IMR-90 (cell line): ENCODE data around the gene TNN. TPM values are rescaled to one million over a fixed set of nuclear protein-coding genes. Genes with fewer than 3 reads are reported as not detected.

ENCODE experiments used
- ATAC-seq: fragments of 200-7000 bp; cut with Tn5 transposase; 2 replicates; pipeline ENCODE4 v1.9.1; 2020; ENCODE audit warnings: low read depth, mild to moderate bottlenecking, moderate library complexity
- BruUV-seq: library from RNA; stranded (reverse); fragments of 400-500 nt; replicated peaks from 2 replicates; lab custom pipeline; 2021; lab: Mats Ljungman, UMichigan
- CTCF ChIA-PET: fragments of 300-600 bp; formaldehyde crosslinking; extraction: SDS; loops from one replicate; lab custom pipeline; 2021; ENCODE audit warnings: antibody characterized with exemption; lab: Yijun Ruan, JAX
- POLR2A ChIA-PET: fragments of 300-600 bp; sonication (Branson Sonifier 250); formaldehyde crosslinking; loops from one replicate; lab custom pipeline; 2022; ENCODE audit warnings: antibody characterized with exemption; ENCODE audit not compliant: unreplicated experiment; lab: Charles Lee
- DNase-seq: peaks from one replicate; pipeline ENCODE4 v3.0.0; 2013
- H2AFZ ChIP-seq: replicated peaks from 2 replicates; pipeline ENCODE3; 2013; ENCODE audit warnings: low read length, mild to moderate bottlenecking; ENCODE audit not compliant: poor library complexity
- H2AK5ac ChIP-seq: 2 replicates; pipeline ENCODE4 v1.6.1; 2013; ENCODE audit warnings: low read depth, low read length, inconsistent platforms
- H2AK9ac ChIP-seq: replicated peaks from 2 replicates; pipeline ENCODE3; 2013; ENCODE audit warnings: mild to moderate bottlenecking, low read depth, low read length, moderate library complexity; ENCODE audit not compliant: poor library complexity
- H2BK120ac ChIP-seq: 2 replicates; pipeline ENCODE4 v1.6.1; 2013; ENCODE audit warnings: low read depth, low read length, inconsistent platforms
- H2BK15ac ChIP-seq: 3 replicates; pipeline ENCODE4 v1.6.1; 2013; ENCODE audit warnings: low read depth, low read length, inconsistent platforms
- H2BK20ac ChIP-seq: 2 replicates; pipeline ENCODE4 v1.6.1; 2013; ENCODE audit warnings: low read depth, mild to moderate bottlenecking, inconsistent platforms, low read length, moderate library complexity
- H2BK5ac ChIP-seq: 2 replicates; pipeline ENCODE4 v1.6.1; 2013; ENCODE audit warnings: mild to moderate bottlenecking, low read depth, low read length, inconsistent platforms; ENCODE audit not compliant: poor library complexity, severe bottlenecking
- H3K14ac ChIP-seq: replicated peaks from 2 replicates; pipeline ENCODE4 v1.6.1; 2013; ENCODE audit warnings: low read depth, low read length, inconsistent platforms
- H3K18ac ChIP-seq: 2 replicates; pipeline ENCODE4 v1.6.1; 2013; ENCODE audit warnings: low read depth, low read length, control low read depth
- H3K23ac ChIP-seq: 2 replicates; pipeline ENCODE4 v1.6.1; 2013; ENCODE audit warnings: low read depth, low read length, inconsistent platforms
- H3K27ac ChIP-seq: 2 replicates; pipeline ENCODE4 v1.5.1; 2013; ENCODE audit warnings: mild to moderate bottlenecking, control low read depth, low read length; ENCODE audit not compliant: insufficient read depth
- H3K27me3 ChIP-seq: 2 replicates; pipeline ENCODE4 v1.6.1; 2013; ENCODE audit warnings: low read length; ENCODE audit not compliant: control insufficient read depth, insufficient read depth
- H3K36me3 ChIP-seq: 2 replicates; pipeline ENCODE4 v1.6.1; 2013; ENCODE audit warnings: low read length, mixed read lengths; ENCODE audit not compliant: control insufficient read depth, insufficient read depth
- H3K4ac ChIP-seq: 2 replicates; pipeline ENCODE4 v1.6.1; 2013; ENCODE audit warnings: low read depth, low read length, inconsistent platforms
- H3K4me1 ChIP-seq: 2 replicates; pipeline ENCODE4 v1.6.1; 2013; ENCODE audit warnings: low read length, mixed read lengths; ENCODE audit not compliant: control insufficient read depth, insufficient read depth
- H3K4me2 ChIP-seq: 2 replicates; pipeline ENCODE4 v1.6.1; 2013; ENCODE audit warnings: low read depth, mild to moderate bottlenecking, control low read depth, low read length, moderate library complexity
- H3K4me3 ChIP-seq: 2 replicates; pipeline ENCODE4 v1.5.1; 2013; ENCODE audit warnings: low read depth, mild to moderate bottlenecking, control low read depth, low read length, moderate library complexity; ENCODE audit not compliant: insufficient read depth
- H3K56ac ChIP-seq: 2 replicates; pipeline ENCODE4 v1.6.1; 2013; ENCODE audit warnings: low read length, inconsistent platforms; ENCODE audit not compliant: insufficient read depth; ENCODE audit errors: extremely low read depth
- H3K79me1 ChIP-seq, 2 experiments: 2 replicates each; pipeline ENCODE4 v1.6.1; 2013; ENCODE audit warnings: low read length in 2 of 2, inconsistent platforms in 1 of 2, low read depth in 1 of 2
- H3K9ac ChIP-seq: 2 replicates; pipeline ENCODE4 v1.6.1; 2013; ENCODE audit warnings: low read depth, low read length, control low read depth
- H3K9me1 ChIP-seq: 2 replicates; pipeline ENCODE4 v1.6.1; 2013; ENCODE audit warnings: low read length, inconsistent platforms; ENCODE audit not compliant: insufficient read depth
- H3K9me3 ChIP-seq: 2 replicates; pipeline ENCODE4 v1.6.1; 2013; ENCODE audit warnings: low read length; ENCODE audit not compliant: control insufficient read depth, insufficient read depth
- H4K20me1 ChIP-seq: 2 replicates; pipeline ENCODE4 v1.6.1; 2013; ENCODE audit warnings: low read length, inconsistent platforms; ENCODE audit not compliant: insufficient read depth
- H4K5ac ChIP-seq: 2 replicates; pipeline ENCODE4 v1.6.1; 2013; ENCODE audit warnings: mild to moderate bottlenecking, low read depth, low read length, control low read depth
- H4K8ac ChIP-seq, 2 experiments: 2 replicates each; pipeline ENCODE4 v1.6.1; 2013; ENCODE audit warnings: low read depth in 2 of 2, low read length in 2 of 2, control low read depth in 1 of 2, inconsistent platforms in 1 of 2
- H4K91ac ChIP-seq: 2 replicates; pipeline ENCODE4 v1.6.1; 2013; ENCODE audit warnings: low read depth, low read length, inconsistent platforms; ENCODE audit not compliant: insufficient read depth
- BHLHE40 ChIP-seq: fragments of 150-350 bp; IDR thresholded peaks from 2 replicates; pipeline ENCODE4 v1.6.1; 2016; ENCODE audit warnings: mild to moderate bottlenecking, low read depth, low read length
- CEBPB ChIP-seq: IDR thresholded peaks from 2 replicates; pipeline ENCODE4 v1.6.1; 2012; ENCODE audit warnings: low read depth, low read length, improper control_type of control experiment
- CHD1 ChIP-seq: IDR thresholded peaks from 2 replicates; pipeline ENCODE4 v1.6.1; 2012; ENCODE audit warnings: low read depth, low read length, improper control_type of control experiment
- FOS ChIP-seq: fragments of 150-350 bp; IDR thresholded peaks from 2 replicates; pipeline ENCODE4 v1.6.1; 2016; ENCODE audit warnings: low read depth, low read length
- MAFK ChIP-seq: IDR thresholded peaks from 2 replicates; pipeline ENCODE4 v1.6.1; 2012; ENCODE audit warnings: low read depth, low read length, improper control_type of control experiment
- MAZ ChIP-seq: IDR thresholded peaks from 2 replicates; pipeline ENCODE4 v1.6.1; 2012; ENCODE audit warnings: low read depth, mild to moderate bottlenecking, low read length, improper control_type of control experiment, moderate library complexity, borderline replicate concordance
- MXI1 ChIP-seq: IDR thresholded peaks from 2 replicates; pipeline ENCODE4 v1.6.1; 2012; ENCODE audit warnings: low read depth, mild to moderate bottlenecking, low read length, moderate library complexity, borderline replicate concordance
- POLR2A ChIP-seq: IDR thresholded peaks from 2 replicates; pipeline ENCODE4 v1.6.1; 2012; ENCODE audit warnings: mild to moderate bottlenecking, low read depth, low read length
- RAD21 ChIP-seq: IDR thresholded peaks from 2 replicates; pipeline ENCODE4 v1.6.1; 2012; ENCODE audit warnings: low read length, improper control_type of control experiment
- RCOR1 ChIP-seq: IDR thresholded peaks from 2 replicates; pipeline ENCODE4 v1.6.1; 2012; ENCODE audit warnings: mild to moderate bottlenecking, low read length, improper control_type of control experiment; ENCODE audit not compliant: insufficient replicate concordance
- RFX5 ChIP-seq: IDR thresholded peaks from 2 replicates; pipeline ENCODE4 v1.8.0; 2012; ENCODE audit warnings: low read depth, mild to moderate bottlenecking, low read length, moderate library complexity
- SMC3 ChIP-seq: fragments of 150-350 bp; IDR thresholded peaks from 2 replicates; pipeline ENCODE4 v1.6.1; 2016; ENCODE audit warnings: low read depth, mild to moderate bottlenecking, antibody characterized with exemption, low read length, moderate library complexity
- USF2 ChIP-seq: fragments of 150-350 bp; IDR thresholded peaks from 2 replicates; pipeline ENCODE4 v1.6.1; 2017; ENCODE audit warnings: mild to moderate bottlenecking, antibody characterized with exemption, low read length, low read depth
- whole genome bisulfite sequencing, 2 experiments: methylation state at CpG; one replicate each; pipeline versions ENCODE4 v1.1.5 to v1.1.7; 2013; ENCODE audit warnings: missing lambda C conversion rate in 2 of 2; ENCODE audit not compliant: insufficient read length in 1 of 2; ENCODE audit errors: extremely low coverage in 2 of 2; 5-methylcytosine and 5-hydroxymethylcytosine counted together
- dilution Hi-C: fragments of 300-500 bp; cut with HindIII; formaldehyde crosslinking; loops from one replicate; pipeline ENCODE4 v1.14.3; 2018; ENCODE audit warnings: low sequenced_read_pairs; ENCODE audit not compliant: unreplicated experiment
- in situ Hi-C: fragments of 300-500 bp; cut with MboI; formaldehyde crosslinking; loops from 3 replicates; pipeline ENCODE4 v1.14.3; 2019; ENCODE audit warnings: low sequenced_read_pairs, inconsistent platforms, mixed read lengths
- intact Hi-C: fragments of 100-400 bp; cut with micrococcal nuclease; formaldehyde crosslinking; loops from 2 replicates; pipeline ENCODE4 v1.10.0; 2022
- polyA plus RNA-seq, 3 experiments: library from polyadenylated mRNA; depleted of rRNA; stranded (reverse); fragments of >200 nt; gene quantifications; 2 replicates each; pipeline ENCODE4 v1.2.3, GENCODE V29; 2012; ENCODE audit warnings: low replicate concordance in 1 of 3
- total RNA-seq: library from RNA; depleted of rRNA; stranded (reverse); fragments of >200 nt; gene quantifications from 2 replicates; pipeline ENCODE4 v1.2.3, GENCODE V29; 2012
- TF ChIP-seq, protein P1 (sequence below): conservative IDR thresholded peaks from 2 replicates; pipeline ENCODE4 v1.5.1; 2012; ENCODE audit warnings: mild to moderate bottlenecking, low read depth, low read length, improper control_type of control experiment

Gene TNN
- total and polyA plus RNA-seq, 2 of the 4 experiments (the other 2 are of a cell fraction) = not detected

DNA sequence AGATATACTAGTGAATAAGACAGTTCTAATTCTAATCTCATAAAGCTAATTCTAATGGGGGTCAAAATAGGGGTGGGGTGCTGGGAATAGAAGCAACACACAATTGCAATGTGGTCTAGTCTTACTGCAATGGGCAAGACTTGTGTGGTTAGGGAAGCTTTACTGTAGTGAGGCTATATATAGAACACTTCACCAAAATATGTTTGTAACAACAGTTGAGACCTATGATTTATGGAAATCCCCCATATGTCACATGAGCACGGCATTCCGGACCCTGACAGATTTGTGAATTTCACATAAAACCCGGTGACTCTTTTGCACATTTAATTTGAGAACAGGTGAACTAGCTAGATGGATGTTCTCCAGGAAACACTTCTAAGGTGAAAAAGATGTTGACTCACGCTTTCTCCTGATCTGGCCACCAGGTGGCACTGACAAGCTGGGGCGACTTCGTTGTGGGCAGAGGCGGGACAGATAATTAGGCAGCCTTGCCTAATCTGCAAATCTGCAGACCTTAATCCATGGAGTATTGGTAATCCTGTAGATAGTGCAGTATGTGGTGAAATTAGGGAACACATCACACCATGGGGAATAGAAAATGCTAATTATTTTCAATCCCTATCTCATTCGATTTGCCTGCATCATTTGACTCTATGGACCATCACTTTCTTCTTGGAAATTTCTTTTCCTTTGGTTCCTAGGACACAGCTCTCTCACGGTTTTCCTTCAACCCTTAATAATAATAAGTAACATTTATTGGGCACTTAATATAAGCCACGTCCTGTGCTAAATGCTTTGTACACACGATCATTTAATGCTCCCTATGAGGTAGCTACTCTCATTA is 87.2 kb downstream of the TNN start:
- Histone ChIP-seq H2BK5ac (no peak overlapping the region), H3K56ac (no peak overlapping the region), H3K4me1 (no peaks in the 10 kb centered on the region), H4K8ac (no peak overlapping the region), H3K23ac (no peak overlapping the region), H3K9me1 (no peaks in the 10 kb centered on the region), H2BK20ac (no peak overlapping the region), H2BK120ac (no peak overlapping the region), H3K4me2 (no peak overlapping the region), H3K9me3 (no peaks in the 10 kb centered on the region), H3K14ac (no peak overlapping the region), H2AK9ac (no peak overlapping the region), H3K36me3 (no peaks in the 10 kb centered on the region), H3K18ac (no peak overlapping the region), H4K91ac (no peak overlapping the region), H2BK15ac (no peak overlapping the region), H3K27me3 (peaks cover 3% of the 10 kb centered on the region; the same call in 1 of the 2 replicates), H3K27ac (no peak overlapping the region), H4K20me1 (no peaks in the 10 kb centered on the region), H3K4ac (no peak overlapping the region), H2AK5ac (no peak overlapping the region), H3K4me3 (no peak overlapping the region), H3K9ac (no peak overlapping the region), H4K5ac (no peak overlapping the region), H3K79me1 (no peaks in the 10 kb centered on the region), H2AFZ (no peak overlapping the region)
- CTCF ChIA-PET = interaction anchor here (0.5 to 3.0 kb wide), 9 partner anchors 8 to 1725 kb away, joined by 3 to 18 read pairs (median 3); no protein-coding TSS in a partner anchor
- WGBS, 2 experiments = 0% methylated on average over 1 of the region's 11 CpGs; no CpG with 5 or more reads in 1 of the 2 experiments
- BruUV-seq = no TSS peak
- in situ Hi-C loops (loop anchor here (5.0 to 25.0 kb wide), 2 partner anchors 167 to 1707 kb away; no protein-coding TSS in a partner anchor), dilution Hi-C loops (no loop called here), intact Hi-C loops (loop anchor here (5.0 to 10.0 kb wide), 3 partner anchors 730 to 1222 kb away; partner anchors contain the start of gene COP1)
- ATAC-seq (peak; percentile 66), DNase-seq (peak; percentile 35)
- POLR2A ChIA-PET = no interaction called here
- no peak for TF ChIP-seq POLR2A
- no peak for TF ChIP-seq FOS
- TF ChIP-seq, protein P1, sequence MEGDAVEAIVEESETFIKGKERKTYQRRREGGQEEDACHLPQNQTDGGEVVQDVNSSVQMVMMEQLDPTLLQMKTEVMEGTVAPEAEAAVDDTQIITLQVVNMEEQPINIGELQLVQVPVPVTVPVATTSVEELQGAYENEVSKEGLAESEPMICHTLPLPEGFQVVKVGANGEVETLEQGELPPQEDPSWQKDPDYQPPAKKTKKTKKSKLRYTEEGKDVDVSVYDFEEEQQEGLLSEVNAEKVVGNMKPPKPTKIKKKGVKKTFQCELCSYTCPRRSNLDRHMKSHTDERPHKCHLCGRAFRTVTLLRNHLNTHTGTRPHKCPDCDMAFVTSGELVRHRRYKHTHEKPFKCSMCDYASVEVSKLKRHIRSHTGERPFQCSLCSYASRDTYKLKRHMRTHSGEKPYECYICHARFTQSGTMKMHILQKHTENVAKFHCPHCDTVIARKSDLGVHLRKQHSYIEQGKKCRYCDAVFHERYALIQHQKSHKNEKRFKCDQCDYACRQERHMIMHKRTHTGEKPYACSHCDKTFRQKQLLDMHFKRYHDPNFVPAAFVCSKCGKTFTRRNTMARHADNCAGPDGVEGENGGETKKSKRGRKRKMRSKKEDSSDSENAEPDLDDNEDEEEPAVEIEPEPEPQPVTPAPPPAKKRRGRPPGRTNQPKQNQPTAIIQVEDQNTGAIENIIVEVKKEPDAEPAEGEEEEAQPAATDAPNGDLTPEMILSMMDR = peak; percentile 72
- no peak for TF ChIP-seq BHLHE40
- no peak for TF ChIP-seq MAZ
- TF ChIP-seq RFX5 = no peak
- TF ChIP-seq CEBPB = no peak
- no peak for TF ChIP-seq MXI1
- peak; percentile 59 for TF ChIP-seq RAD21
- no peak for TF ChIP-seq RCOR1
- no peak for TF ChIP-seq CHD1
- TF ChIP-seq SMC3 = peak; percentile 63
- no peak for TF ChIP-seq MAFK
- no peak for TF ChIP-seq USF2
